COLO668 (cell line): ENCODE measurements around the gene TAS2R40.
A peak's percentile ranks its signal among the peaks of the same experiment; 100 is the strongest.
"Not testable (repeated sequence)": the region's sequence is repeated elsewhere in the genome, so short reads cannot be mapped to it uniquely, and the experiment has no call there.

Experiments used
- DNase-seq: peaks from one replicate; lab custom pipeline; 2025; ENCODE audit not compliant: unreplicated experiment; lab: John Stamatoyannopoulos, UW

The TAS2R40 gene

GRCh38 chr7:143221737-143222136 is at the start of gene TAS2R40:
Gene TAS2R40 (plus strand): TSS chr7:143222037. CDS start chr7:143222079, 42 bp downstream.
- DNase-seq: no peak

GRCh38 chr7:143172354-143172753 is 49.5 kb upstream of the TAS2R40 start:
- DNase-seq: peak; percentile 11

GRCh38 chr7:143176128-143176527 is 45.7 kb upstream of the TAS2R40 start:
- DNase-seq: no peak

- no peak for DNase-seq
Observed at GRCh38 chr7:143177374-143178119, 44.3 kb upstream of the TAS2R40 start.

- not testable (repeated sequence) for DNase-seq
Observed at GRCh38 chr7:143180771-143181170, 41.1 kb upstream of the TAS2R40 start.

- no peak for DNase-seq
Observed at GRCh38 chr7:143181349-143181748, 40.5 kb upstream of the TAS2R40 start.

- DNase-seq: no peak
Observed at GRCh38 chr7:143183024-143183423, 38.8 kb upstream of the TAS2R40 start, which contains the start of gene TAS2R39. Gene TAS2R39 (plus strand): TSS chr7:143183419. CDS start chr7:143183419, 0 bp downstream.

- no peak for DNase-seq
Observed at GRCh38 chr7:143185551-143185950, 36.3 kb upstream of the TAS2R40 start.

- DNase-seq: no peak
Observed at GRCh38 chr7:143188994-143189393, 32.8 kb upstream of the TAS2R40 start.

- no peak for DNase-seq
Observed at GRCh38 chr7:143193880-143194279, 28.0 kb upstream of the TAS2R40 start.

GRCh38 chr7:143199040-143199439 is 22.8 kb upstream of the TAS2R40 start:
- no peak for DNase-seq

GRCh38 chr7:143202161-143202560 is 19.7 kb upstream of the TAS2R40 start:
- DNase-seq: no peak

GRCh38 chr7:143203386-143203785 is 18.5 kb upstream of the TAS2R40 start:
- DNase-seq: no peak

- no peak for DNase-seq
Observed at GRCh38 chr7:143205560-143206293, 16.1 kb upstream of the TAS2R40 start.

GRCh38 chr7:143210541-143210940 is 11.3 kb upstream of the TAS2R40 start:
- DNase-seq: no peak

GRCh38 chr7:143213478-143213877 is 8.4 kb upstream of the TAS2R40 start:
- DNase-seq: not testable (repeated sequence)

- DNase-seq: peak; percentile 53
Observed at GRCh38 chr7:143214789-143215679, 6.8 kb upstream of the TAS2R40 start.

GRCh38 chr7:143216151-143216550 is 5.7 kb upstream of the TAS2R40 start:
- no peak for DNase-seq

GRCh38 chr7:143216686-143217085 is 5.2 kb upstream of the TAS2R40 start:
- no peak for DNase-seq

- DNase-seq: no peak
Observed at GRCh38 chr7:143217806-143218205, 4.0 kb upstream of the TAS2R40 start.

GRCh38 chr7:143221286-143221685 is 551 bp upstream of the TAS2R40 start:
- DNase-seq: no peak
